GM21515 (cell line): ENCODE measurements around the gene OR5AU1.
"Not testable (repeated sequence)": the region's sequence is repeated elsewhere in the genome, so short reads cannot be mapped to it uniquely, and the experiment has no call there.

Experiments used
- ATAC-seq: cut with Tn5 transposase; IDR thresholded peaks from one replicate; pipeline ENCODE4 v1.9.1; 2021; ENCODE audit not compliant: unreplicated experiment

OR5AU1 gene

DNA sequence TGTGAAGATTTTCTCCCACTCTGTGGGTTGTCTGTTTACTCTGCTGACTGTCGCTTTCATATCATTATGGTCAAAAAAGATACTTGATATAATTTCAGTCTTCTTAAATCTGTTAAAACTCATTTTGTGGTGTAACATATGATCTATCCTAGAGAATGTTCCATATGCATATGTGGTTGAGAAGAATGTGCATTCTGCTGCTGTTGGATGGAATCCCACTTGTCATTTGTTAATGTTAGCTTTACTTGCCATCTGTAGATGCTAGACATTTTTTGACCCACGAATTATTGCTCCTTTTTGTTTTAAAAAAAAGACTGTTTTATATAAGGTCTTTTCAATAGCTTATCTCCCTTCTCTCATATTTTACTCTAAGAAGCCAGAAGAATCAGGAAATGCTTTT lies 26.3 kb upstream of the OR5AU1 start:
- no peak for ATAC-seq

DNA sequence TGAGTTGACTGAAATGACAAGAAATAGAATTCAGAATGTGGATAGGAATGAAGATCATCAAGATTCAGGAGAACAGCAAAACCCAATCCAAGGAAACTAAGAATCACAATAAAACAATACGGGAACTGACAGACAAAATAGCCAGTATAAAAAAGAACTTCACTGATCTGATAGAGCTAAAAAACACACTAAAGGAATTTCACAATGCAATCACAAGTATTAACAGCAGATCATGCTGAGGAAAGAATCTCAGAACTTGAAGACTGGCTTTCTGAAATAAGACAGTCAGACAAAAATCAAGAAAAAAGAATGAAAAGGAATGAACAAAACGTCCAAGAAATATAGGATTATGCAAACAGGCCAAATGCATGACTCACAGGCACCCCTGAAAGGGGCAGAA lies 15.3 kb upstream of the OR5AU1 start:
- ATAC-seq = no peak

DNA sequence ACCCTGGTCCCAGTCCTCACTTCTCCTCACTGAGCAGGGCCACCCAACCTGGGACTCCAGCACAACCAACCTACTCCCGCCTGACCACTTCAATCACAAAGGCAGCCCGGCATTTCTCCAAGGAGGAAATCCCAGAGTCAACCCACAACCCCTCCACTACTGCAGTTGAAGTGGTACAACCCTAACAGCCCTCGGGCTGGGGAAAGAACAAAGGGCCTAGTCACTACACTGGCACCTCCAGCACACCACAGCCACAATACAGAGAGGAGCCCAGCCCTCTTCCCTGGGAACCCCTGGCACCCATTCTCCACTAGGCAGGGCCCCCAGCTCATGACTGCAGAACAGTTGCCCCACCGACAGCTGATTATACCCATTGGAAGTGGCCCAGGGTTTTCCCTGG lies 13.7 kb upstream of the OR5AU1 start:
- ATAC-seq = no peak

DNA sequence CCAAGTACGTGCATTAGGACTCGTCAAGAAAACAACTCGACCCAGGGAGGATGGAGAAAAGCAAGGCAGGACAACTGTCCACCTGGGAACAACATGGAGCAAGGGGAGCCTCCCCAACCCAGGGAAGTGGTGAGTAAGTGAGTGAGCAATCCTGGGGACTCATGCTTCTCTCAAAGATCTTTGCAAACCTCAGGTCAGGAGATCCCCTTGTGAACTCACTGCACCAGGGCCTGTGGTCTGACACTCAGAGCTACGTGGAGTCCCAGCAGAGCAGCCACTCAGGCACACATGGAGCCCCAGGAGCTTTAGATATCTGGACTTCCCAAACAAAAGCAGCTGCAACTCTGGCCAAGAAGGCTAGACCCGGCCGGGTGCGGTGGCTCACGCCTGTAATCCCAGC lies 12.2 kb upstream of the OR5AU1 start:
- ATAC-seq = no peak

DNA sequence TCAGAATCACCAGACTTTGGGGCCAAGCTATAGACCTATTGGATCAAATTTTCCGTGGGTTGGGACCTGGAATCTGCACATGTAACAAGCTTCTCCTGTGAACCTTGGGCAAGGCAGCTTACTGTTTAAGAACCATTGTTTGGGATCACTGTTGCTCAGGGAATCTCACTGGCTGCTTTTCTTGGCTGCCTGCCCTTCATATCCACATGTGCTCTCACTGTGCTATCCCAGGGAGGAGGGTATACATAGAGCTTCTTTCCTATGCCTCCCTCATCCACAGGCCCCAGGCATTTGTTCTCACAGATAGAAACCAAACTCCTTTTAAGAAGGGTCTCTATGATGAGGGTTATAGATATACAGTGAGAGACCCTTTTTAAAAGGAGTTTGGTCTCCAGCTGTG lies 9.8 kb upstream of the OR5AU1 start:
- not testable (repeated sequence) for ATAC-seq

DNA sequence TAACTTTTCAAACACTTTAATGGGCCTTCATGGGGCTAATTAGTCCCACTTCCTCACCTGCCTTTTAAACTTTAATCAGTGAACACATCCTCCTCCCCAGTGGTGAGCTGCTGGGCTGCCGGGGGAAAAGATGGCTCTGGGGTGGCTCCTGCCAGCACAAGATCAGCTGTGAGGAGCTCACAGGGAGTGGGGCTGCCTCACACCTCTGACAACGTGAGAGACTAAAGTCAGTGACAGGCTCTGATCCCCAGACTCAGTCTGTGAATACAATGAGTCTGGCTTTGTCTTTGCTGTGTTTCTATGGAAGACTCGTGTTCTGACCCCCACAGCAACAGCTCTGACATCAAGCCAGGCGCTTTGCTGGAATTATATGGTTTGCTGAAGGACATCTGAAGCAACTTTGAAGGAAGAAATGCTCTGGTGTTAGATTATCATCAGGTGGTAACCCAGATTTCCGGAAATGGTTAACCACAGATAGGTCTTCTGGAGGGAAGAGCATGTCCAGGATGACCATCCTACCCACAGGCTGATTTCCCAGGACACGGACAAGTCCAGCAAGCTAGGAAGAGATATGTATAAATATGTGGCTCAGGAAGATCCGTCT lies 9.2 kb upstream of the OR5AU1 start:
- not testable (repeated sequence) for ATAC-seq

DNA sequence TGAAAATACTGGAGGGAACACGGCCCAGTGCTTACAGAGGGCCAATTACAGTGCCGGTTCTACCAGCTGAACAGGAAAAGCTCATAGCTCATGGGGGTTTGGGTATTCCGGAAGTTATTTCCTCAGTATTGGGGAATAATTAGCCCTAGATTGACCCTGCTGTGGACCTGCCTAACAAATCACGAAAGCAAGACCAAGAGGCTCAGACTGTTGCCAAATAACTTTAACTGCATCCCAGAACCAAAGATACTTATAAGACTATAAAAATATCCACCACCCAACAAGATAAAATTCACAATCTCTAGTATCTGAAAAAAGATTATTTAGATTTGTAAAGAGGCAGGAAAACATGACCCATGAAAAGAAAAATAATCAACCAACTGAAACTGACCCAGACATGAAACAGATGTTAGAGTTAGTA lies 8.0 kb upstream of the OR5AU1 start:
- ATAC-seq = no peak

DNA sequence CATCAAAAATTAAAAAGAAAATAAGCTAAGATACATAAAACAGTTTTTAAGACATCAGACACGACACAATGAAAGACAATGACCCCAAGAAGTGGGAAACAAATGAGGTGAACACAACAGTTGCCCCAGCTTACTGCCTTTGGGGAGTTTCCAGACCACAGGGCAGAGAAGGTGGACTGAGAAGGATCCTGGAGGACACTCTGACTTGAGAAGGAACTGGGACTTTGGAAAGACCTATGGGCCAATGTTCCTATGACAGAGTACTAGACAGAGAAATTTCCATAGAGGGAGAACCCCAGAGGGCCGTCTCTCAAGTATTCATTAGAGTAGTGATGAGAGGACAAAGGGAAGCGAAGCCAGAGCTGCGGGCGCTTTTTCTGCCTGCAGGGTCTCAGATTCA lies 6.2 kb upstream of the OR5AU1 start:
- ATAC-seq = no peak

DNA sequence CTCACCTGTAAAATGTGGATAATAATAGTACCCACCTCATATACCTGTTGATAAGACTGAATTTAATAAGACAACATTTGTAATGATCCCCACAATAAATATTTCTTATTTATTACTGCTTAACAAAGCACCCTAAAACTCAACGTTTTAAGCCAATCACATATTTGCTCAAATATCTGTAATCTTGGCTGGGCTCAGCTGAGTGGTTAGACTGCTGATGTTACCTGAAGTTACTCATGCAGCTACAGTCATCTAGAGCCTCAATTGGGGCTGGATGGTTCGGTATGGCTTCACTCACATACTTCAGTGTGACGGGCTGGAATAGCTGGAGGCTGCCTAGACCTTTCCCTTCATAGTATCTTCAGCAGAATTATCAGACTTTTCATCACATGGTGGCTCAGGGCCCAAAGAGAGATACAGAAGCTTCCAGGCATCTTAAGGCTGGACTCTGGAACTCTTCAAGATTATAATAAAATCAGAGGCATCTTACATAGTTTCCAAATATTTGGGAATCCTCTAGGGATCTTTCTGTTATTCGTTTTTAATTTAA lies 4.3 kb upstream of the OR5AU1 start:
- no peak for ATAC-seq

DNA sequence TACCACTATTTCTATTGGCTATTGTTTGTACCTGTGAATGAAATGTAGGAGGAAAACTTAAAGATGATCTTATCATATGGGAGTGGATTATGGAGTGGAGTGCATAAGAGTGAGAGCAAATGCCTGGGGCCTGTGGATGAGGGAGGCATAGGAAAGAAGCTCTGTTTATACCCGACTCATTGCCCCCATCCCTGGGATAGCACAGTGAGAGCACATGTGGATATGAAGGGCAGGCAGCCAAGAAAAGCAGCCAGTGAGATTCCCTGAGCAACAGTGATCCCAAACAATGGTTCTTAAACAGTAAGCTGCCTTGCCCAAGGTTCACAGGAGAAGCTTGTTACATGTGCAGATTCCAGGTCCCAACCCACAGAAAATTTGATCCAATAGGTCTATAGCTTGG lies 2.3 kb upstream of the OR5AU1 start:
- not testable (repeated sequence) for ATAC-seq

DNA sequence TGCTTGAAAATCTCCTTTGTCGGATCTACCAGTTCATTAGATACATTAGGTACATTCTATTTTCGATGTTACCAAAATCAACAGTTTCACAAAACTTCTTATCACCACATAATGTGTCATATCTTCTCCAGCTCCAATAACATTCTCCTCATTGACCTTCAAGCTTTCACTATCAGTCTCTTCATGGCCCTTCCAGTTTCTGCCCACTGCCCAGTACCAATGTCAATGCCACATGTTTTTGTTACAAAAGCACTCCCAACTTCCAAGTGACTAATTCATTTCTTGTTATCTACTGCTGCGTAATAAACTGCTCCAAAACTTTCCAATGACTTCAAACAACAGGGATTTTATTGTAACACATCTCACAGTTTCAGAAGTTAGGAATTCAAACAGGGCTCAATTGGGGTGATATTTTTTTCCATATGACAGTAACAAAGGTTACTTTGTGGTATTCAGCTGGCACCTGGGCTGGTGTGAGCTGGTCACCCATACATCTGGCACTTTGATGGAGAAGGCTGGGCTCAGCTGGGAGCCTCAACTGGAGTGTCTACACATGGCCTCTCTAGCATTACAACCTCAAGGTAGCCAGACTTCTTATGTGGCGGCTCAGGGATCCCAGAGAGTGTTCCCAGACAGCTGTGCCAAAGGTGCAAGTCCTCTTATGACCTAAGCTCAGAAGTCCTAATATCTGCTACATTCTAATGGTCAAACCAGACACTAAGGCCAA lies 6.1 kb downstream of the OR5AU1 start:
- no peak for ATAC-seq

DNA sequence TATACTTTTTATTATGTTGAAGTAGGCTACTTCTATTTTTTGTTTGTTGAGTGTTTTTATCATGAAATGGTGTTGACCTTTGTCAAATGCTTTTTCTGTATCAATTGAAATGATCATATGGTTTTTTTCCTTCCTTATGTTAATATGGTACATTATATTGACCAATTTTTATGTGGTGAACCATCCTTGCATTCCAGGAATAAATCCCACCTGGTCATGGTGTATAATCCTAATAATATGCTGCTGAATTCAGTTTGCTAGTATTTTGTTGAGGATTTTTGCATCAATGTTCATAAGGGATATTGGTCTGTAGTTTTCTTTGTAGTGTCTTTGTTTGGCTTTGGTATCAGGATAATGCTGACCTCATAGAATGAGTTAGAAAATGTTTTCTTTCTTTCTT lies 10.4 kb downstream of the OR5AU1 start:
- no peak for ATAC-seq

DNA sequence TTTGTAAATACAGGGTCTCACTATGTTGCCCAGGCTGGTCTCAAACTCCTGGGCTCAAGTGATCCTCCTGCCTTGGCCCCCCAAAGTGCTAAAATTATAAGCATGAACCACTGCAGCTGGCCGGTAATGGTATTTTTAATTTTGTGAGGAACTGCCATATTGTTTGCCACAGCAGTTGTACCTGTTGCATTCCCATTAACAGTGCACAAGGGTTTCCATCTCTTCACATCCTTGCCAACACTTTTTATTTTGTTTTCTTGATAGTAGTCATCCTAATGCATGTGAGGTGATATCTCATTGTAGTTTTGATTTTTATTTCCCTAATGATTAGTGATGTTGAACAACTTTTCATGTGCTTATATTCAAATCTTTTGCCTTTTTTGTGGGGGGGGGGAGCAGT lies 13.5 kb downstream of the OR5AU1 start:
- no peak for ATAC-seq

DNA sequence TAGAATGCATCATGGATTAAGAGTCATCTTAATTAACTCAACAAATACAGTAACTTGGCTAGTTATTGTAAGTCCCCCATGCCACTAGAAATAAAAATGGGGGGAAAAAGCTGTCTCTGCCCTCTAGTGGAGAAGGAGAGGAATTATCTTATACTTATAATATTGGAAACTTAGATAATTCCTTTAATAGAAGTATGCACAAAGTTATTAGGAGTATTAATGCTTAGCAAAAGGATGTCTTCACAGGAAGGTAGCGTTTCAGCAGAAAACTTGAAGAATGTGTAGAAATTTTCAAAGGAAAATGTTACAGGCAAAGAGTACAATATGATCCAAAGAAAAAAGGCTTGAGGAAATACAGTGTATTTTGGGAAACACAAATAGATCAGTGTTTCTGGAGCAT lies 19.8 kb downstream of the OR5AU1 start:
- ATAC-seq = no peak

DNA sequence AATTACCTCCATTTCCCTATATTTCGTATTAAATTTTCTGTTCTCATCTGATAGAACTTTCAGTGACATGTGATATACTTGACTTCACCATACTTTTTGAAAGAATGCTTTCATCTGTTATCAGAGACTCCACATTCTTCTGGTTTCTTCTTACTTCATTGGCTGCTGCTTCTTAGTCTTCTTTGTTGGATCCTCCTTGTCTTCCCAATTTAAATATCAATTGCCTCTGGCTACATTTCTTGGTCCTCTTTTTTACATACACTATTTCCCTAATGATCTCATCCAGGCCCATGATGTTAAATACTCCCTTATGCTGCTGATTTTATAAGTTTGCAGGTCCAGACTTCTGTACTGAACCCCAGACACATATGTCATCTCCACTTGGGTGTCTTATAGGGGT lies 22.0 kb downstream of the OR5AU1 start:
- no peak for ATAC-seq

DNA sequence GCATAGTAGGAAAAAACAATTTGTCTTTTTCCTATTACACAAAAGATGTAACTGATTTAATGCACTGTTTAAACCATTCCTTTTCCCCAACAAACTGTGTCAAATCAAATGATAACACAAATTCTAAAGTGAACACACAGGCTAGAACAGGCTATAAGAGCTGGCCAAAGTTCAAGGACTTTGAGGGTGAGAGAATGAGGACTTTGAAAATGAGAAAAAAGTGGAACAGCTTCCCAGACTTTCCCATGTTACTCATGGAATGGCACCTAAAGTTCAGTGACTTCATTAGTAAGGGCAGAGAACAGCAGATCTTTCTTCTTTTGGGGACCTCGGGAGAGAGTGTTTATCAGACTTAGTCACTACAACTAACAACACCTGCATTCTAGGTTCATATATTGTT lies 32.4 kb downstream of the OR5AU1 start:
- no peak for ATAC-seq

DNA sequence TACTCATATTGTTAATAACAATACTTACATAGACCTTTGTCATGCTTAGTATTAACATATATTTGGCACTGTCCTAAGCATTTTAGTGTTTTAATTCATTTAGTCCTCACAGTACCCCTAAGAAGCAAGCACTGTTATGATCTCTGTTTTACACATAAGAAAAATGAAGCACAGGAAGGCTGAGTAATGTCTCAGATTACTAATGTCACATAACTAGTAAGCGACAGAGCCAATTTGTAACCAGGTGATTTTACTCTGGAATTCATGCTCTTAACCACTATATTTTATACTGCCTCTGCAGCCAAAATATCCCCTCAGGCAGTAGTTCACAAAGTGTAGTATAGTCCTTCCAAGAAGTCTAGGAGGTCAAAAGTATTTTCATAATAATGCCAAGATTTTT lies 34.7 kb downstream of the OR5AU1 start:
- no peak for ATAC-seq

DNA sequence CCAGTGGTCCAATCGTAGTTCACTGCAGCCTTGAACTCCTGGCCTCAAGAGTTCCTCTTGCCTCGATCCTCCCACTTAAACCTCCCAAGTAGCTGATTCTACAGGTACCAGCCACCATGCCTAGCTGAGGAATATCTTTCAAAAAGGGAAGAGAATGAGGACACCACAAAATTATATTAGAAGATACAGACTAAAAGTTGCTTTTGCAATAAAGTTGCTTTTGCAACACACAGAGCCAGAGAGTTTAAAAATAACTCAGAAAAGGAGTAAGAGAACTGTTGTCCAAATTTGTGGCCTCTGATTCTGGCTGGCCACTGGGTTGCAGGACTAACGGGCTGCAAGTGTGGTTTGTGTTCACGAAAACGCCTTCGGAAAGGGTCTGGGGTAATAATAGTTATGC lies 35.2 kb downstream of the OR5AU1 start:
- ATAC-seq = no peak

DNA sequence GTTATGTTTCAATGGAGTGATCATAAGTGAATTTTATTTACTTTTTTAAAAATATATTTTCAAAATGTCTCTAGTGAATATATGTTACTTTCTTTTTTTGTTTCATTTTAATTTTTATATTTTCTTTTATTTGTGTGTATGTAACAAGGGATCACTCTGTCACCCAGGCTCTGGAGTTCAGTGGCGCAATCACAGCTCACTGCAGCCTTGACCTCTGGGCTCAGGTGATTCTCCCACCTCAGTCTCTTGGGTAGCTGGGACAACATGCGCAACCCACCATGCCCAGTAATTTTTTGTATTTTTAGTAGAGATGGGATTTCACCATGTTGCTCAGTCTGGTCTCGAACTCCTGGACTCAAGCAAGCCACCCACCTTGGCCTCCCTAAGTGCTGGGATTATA lies 36.9 kb downstream of the OR5AU1 start:
- no peak for ATAC-seq

DNA sequence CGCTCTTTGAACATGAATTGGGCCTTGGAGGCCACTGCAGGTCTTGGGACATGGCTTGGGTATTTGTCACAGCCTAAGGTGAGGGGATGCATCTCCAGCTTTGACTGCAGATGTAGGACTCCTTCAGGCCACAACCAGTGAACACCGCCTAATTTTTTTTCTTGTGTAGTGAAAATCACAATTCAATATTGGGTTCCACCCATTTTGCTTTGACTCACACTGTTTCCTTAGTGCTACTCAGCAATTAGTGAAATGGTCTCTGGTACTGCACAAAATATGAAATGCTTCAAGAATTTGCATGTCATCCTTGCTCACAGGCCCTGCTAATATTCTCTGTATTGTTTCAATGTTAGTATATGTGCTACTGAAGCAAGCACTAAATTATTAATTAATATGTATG lies 42.5 kb downstream of the OR5AU1 start:
- ATAC-seq = no peak

DNA sequence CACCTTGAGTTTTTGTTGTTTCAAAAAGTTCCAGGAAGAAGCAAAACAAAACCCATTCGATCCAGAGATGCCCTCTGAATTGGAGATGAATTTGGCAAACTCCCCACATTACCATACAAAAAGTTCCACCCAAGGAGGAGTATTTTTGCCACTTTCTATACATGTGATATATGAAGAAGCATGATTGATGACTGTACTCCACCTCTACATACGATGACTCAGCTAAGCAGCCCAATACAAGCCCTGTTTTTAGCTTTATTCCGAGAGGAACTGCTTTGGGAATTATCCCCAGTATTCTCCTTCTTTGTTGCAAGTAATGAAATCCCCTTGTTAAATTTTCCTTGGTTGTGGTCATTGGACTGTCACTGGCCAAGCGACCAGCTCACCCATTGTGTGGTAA lies 43.6 kb downstream of the OR5AU1 start:
- ATAC-seq = no peak

DNA sequence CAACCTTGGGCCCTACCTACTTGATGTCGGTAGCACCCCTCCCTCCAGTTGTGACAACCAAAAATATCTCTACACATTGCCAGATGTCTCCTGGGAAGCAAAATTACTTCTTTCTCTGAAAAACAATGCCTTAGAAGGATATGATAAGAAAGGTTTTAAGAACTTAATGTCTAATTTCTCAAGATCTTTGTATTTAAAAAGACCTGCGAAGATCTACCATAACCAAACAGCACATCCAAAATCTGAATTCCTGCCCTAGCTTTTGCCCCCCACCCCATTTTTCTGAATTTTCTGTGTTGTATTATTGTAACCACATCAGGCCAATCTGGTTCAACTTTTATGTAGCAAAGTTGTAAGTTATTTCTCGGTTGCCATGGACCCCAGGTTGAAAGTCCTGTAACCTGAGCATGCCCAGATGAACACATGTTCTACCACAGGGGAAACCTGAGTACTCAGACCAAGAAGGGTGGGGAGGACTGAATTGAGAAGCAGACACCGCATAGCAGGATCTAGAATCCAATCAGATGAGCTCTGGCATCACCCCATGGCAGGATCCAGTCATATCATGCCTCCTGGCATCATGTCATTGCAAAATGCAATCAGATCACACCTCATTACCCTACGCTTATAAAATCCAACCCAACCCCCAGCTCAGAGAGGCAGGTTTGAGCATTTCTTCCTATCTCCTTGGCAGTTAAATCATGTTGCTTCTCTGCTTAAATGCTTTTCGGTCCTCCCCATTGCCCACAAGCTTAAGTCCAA lies 46.3 kb downstream of the OR5AU1 start:
- ATAC-seq = peak; percentile 46
